GM18507 (cell line): Measurements from ENCODE around the gene PDGFB.

ENCODE experiments used
- DNase-seq: peaks from one replicate; pipeline ENCODE4 v3.0.0; 2011; ENCODE audit warnings: low read depth; ENCODE audit not compliant: insufficient read length; ENCODE audit errors: extremely low spot score
- FAIRE-seq: peaks from 2 replicates; lab custom pipeline; 2011; peaks lifted over from hg19 to GRCh38; lab: Jason Lieb, UNC

Gene PDGFB

DNA sequence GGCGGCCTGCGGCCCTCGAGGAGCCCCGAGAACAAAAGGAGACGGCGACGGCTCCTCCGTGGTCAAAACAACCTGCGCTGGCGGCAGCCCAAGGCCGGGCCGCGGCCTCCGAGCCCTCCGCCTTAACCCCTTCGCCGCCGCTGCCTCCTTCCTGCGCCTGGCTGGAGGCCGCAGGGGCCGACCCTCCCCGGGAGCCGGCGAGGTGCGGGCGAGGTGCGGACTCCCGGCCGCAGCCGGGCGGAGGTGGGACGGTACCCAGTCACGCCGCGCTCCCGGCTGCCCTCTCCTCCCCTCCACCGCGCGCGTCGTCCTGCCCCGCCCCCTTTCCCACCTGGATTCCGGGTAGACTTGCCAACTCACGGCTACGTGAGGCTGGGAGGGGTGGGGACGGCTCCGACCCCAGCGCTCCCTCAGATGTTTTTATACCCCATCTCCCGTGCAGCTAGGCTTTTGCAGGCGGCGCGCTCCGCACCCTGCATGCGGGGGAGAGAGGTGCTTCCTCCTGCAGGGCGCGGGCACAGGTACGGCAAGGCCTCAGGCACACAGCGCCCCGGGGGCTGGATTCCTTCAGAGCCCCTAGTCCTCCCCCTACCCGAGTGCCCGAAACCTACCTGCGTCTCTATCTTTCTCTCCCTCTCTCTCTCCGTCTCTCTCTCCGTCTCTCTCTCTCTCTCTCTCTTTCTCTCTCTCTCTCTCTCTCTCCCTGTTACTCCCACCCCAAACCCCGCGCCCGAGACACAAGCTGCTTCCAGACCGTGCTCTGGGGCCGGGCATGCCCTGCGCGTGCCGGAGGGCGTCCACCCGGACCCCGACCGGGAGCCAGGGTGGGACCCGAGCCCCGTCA lies 2.0 kb downstream of the PDGFB start:
- no peak for DNase-seq
- FAIRE-seq: no peak

DNA sequence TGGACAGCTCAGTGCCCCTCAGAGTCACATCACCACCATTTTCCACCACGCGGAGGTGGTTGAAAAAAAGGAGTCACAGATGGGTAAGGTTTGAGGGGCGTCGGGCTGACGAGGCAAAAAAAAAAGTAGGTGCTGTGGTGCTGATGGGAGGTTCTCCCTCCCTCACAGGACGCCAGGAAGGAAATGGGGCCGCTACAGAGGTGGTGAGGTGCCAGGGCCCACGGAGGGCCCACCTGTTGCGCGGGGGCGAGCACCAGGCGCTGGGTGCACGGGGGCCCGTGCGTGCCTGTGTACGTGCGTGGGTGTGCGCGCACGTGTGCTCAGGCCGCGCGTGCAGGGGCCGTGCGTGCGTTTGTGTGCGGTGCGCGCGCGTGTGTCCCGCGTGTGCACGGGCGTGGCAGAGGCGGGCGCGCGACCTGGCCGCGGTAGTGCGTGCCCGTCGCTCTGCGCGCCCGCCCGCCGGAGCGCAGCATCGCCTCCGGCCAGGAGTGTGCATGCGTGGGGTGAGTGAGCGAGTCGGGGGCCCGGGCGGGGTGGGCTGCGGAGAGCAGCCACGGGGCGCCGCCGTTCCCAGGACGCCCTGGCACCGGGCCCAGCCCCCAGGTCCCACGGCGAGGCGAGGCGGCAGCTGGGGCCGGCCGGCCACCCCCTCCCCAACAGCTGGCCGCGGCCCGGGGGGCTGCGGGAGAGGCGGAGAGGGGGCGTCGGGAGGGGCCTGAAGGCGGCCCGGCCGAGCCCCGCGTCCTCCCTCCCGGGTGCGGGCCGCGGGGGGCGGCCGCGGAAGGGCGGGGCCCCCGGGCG lies 2.8 kb downstream of the PDGFB start:
- no peak for DNase-seq
- peak; percentile 18 for FAIRE-seq

DNA sequence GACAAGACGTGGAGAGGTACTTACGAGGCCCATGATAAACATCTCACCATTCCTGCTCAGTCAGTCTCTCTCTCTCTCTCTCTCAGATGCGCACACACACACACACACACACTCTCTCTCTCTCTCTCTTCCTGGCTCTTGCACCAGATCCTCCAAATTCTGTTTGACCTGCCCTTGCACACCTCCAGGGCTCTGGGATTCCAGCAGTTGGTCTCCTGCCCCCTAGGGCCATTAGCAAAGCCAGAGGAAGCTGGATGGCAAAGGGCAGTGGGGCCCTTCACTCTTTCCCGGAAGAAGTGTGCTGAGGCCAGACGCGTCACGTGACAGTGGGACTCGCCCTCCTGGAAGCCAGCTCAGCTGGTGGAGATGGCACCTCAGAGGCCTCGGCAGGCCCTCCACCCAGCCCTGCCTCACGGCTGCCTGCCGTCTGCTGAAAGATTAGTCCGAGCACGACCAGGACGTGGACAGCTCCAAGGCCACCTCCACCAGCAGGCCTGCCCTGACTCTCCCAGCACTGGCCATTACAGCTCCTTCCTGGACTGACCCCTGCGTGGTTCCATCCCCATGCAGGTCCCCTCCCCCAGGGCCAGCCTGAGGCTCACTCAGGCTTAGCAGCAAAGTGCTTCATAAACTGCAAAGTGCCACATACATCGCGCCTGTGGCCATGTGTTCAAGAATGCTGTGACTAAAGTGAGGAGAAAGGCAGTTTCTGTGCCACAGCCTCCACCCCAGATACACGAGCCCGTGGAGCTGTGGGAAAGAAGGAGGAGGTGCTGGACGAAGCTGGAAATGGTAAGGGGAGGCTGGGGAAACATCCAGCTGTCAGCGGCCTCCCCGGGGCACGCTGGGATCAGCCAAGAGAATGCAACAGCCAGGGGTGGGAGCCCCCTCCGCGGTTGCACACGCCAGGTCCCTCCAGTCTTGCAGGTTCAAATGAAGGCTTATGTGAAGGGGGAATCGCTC lies 3.7 kb downstream of the PDGFB start:
- FAIRE-seq: no peak

DNA sequence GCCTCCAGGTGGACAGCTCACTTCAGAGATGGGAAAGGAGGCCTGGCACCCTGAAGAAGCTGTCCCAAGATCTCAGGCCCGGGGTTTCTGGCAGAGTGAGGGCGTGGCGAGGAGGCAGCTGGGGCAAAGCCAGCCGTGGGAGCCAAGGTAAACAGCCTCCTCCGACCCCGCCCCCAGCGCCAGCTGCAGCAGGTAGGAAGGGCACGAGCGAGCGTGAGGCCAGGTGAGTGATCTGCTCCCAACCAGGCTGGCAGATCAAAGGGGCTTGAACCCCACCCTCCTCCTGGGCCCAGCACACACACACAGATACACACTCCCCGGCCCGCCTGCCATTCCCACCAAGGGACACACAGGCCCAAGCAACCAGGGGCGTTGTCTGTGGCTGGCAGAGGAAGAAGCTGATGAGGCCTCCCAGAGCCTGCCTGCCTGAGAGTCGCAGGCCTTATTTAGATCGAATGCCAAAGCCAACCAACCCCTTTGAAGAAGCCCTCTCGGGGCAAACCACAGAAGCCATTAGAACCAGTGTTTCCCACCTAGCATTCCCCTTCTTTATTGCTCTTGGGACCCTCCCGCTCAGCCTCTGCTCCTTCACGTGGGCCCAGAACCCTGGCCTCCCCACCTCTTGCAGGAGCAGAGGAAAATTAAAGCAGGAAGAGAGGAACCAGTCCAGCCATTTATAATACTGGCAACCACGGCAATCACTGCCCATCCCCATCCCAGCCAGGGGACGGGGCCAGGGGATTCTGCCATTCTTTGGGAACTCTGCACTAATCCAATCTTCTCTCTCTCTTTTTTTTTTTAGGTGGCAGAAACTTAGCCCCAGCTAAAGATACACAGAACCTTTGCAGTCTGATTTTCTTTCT lies 5.0 kb downstream of the PDGFB start:
- FAIRE-seq (no peak), DNase-seq (no peak)

More for the DNA sequence above, 3.7 kb downstream of the PDGFB start:
- DNase-seq: no peak

DNA sequence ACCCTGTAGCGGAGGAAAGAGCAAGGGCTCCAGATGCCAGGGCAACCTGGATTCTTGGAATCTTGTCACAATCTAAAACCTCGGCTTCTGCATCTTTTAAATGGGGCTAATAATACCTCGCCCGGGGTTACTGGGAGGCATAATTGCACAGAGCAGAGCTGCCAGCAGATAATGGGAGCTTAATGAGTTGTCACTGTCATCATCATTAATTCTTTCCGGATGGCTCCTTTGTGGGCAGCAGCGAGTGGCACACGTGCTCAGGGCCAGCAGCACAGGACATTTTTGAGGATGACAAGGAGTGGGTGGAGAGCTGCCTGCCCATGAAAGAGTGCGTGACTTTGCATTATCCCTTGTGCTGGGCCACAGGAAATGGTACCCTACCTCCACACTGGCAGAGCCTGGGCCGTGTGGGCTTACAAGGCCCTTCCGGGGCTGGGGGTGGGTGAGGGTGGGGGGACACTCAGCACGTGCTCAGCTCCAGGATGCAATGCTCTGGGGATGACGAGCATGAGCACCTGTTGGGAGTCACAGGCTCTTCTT lies 5.7 kb downstream of the PDGFB start:
- FAIRE-seq: no peak
- no peak for DNase-seq

DNA sequence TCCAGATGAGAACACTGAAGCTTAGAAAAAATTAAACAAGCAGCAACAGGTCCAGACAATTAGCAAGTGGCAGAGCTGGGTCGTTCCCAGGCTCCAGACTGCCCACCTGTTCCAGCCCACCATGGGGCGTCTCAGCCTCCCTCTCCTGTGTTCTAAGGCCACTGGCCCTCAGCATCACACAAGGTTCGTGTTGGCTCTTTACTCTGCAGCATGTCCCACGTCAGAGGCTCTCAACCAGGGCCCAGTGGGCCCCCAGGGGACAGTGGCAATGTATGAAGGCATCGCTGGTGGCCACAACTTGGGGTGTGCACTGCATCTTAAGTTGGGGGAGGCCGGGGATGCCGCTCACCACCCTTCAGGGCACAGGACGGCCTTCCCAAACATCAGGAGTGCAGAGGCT lies 6.2 kb downstream of the PDGFB start:
- FAIRE-seq (no peak), DNase-seq (no peak)

DNA sequence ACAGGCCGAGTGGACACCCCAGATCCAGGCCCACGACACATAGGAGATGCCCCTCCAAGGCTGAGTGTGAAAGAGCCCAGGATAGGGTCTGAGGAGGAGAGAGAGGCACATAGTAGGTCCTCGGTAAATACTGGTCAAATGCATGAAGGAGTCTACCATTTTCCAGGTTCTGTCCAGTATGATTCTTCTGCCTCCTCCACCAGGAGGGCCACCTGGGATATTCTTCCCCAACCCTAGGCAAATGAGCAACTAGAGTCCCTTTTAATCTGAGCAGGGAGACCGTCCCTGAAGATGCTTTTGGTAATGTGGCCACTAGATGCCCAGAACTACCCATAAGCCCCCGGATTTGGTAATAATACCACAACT lies 6.7 kb downstream of the PDGFB start:
- DNase-seq: no peak
- no peak for FAIRE-seq

DNA sequence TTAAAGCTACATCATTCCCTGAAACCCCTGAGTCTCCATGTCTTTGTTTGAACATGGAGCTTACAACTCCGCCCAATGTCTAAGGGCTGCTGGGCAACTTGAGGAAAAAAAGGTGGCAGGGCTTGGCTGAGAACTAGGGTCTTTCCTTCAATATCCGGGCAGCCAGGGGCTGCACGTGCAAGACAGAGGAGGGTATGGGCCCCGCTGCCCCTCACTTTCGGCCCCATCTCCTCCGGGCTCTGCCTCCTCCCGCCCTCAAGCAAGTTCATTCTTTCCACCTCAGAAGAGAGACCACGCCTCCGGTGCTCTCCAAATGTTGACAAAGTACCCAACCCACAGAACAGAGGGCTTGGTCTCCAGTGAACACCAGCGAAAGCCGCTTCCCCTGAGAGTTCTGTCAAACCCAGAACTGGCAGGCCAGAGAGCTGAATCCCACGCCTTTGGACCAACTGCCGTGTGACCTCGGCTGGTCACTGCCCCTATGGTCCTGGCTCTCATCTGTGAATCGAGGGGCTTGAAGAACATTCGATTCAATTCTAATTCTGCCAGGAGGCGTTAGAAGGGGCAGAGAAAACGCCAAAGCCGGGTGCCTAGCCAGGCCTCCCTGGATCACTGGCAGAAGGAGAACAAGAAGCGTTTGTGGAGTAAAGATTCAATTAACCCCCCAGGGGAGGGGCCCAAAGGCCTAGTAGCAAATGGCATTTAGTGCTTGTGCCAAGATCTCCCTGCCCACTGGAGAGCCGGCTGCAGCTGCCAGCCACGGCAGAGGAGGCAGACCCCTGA lies 7.3 kb downstream of the PDGFB start:
- FAIRE-seq: peak; percentile 58

DNA sequence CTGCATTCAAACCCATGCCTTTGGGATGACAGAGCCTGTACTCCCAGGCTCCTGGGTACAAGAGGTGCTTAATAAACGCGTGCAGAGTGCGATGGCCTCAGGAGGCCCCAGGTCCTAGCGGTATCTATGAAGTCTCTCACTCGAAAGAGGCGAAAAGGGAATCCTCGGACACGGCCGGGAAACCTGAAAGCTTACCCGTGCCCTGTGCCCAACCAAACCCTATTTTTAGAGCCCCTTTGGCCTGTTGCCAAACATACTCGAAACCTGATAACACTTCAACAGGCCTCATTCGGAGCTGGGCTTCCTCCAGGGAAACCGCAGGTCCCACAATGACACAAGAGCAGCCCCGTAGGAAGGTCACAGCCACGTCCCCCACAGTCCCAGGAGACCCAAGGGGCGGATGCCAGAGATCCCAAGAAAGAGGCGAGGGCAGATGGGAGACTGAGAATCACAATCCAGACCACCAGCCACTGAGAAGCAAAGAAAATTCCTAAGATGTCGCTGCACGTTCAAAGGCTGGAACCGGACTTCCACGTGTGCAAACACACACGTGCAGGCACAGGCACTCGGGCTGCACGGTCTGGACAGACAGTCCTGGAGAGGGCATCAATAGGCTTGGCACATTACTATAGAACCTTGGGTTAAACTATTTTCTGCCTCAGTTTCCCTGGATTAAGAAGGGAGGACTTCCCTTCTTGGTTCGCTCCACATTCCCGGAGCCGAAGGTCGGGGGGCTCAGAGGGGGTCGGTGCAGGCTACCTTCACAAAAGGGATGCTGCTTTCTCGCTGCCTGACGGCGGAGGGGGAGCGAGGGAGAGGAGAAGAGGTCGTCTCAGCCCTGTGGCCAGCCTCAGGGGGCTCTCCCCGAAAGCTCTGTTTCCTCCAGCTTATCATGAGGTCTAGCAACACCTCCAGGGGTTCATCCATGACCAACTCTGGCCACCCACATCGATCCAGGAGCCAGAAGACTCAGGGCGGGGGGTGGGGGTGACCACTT lies 8.2 kb downstream of the PDGFB start:
- peak; percentile 84 for DNase-seq
- FAIRE-seq: peak; percentile 95

More for the DNA sequence above, 7.3 kb downstream of the PDGFB start:
- no peak for DNase-seq

DNA sequence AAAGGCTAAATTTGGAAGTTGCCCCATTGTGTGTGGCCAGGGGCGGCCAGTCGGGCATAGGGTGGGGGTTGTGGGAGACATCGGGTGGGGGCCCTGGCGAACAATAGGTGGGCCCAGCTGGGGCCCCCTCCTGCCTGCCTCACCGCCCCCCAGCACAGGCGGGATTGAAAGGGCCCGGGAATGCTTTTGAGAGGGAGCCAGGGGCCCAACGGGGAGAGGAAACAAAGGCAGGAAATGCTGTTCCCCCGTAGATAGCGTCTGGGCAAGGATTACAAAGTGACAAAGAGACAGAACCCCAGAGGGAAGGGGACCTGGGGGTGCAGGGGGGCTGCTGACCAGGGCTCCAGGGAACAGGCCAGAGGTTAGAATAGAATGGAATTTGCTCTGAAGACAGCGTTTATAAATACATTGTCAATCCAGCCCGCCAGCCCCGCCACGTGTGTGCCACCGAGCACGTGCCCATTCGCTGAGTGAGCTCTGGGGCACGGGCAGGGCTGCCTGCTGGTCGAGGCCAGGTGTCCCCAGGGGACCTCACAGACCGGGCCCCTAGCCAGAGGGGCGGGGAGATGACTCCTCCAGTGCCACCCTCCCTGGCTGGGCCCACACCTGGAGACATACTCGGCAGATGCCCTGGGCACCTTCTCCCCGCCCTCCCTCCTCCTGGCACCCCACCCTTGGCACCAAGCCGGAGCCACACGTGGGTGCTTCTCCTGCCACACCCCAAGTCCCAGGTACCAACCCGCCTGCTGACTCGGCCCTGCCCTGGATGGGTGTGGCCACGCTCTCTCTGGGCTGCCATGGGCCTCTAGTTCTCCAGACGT lies 9.7 kb downstream of the PDGFB start:
- DNase-seq (no peak), FAIRE-seq (no peak)

DNA sequence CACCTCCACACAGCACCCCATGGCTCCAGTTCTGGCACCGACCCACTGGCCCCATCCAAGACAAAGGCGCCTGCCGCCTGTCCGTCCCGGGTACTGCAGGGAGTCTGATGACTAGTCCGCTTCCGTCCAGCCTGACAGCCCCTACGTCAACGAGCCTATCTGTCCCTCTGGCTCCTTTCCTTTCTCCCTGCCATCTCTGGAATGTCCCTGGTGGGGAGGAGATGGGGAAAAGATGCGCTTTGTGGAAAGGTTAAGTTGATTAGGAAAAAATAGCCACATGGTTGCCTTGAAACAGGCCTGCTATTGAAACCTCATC lies 10.4 kb downstream of the PDGFB start:
- FAIRE-seq (no peak), DNase-seq (no peak)

DNA sequence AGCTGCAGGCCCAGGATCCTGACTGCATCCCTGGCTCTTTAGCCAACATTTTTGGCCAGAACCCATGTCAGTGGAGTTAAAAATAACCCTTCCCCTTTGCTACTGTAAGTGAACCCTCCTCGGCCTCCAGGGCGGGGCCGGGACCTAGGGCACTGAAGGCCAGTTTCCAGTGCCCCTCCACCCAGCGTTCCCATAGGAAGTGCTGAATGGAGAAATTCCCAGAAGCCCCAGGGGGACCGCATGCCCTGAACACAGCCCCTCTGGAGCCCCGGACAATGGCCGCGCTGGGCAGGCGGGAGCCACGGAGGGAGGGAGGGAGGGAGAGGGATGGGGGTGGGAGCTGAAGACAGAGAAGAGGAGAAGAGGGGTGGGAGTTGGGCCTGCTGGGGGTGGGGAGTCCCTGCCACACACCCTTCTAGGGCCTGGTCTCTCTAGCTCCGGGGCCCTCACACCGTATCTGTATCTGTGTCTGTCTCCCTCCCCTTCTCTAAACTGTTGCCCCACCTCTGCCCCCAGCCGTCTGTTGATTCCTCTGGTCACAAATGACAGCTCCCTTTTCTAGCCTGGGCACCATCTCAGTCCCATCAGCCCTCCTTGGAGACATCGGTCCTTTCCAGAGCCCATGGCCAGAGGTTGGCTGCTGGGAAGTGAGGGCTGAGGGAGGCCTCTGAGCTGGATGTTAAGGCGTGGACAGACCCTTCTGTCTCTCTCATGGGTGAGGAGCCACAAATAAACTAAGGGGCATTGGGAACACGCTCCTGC lies 10.9 kb downstream of the PDGFB start:
- FAIRE-seq (no peak), DNase-seq (no peak)

DNA sequence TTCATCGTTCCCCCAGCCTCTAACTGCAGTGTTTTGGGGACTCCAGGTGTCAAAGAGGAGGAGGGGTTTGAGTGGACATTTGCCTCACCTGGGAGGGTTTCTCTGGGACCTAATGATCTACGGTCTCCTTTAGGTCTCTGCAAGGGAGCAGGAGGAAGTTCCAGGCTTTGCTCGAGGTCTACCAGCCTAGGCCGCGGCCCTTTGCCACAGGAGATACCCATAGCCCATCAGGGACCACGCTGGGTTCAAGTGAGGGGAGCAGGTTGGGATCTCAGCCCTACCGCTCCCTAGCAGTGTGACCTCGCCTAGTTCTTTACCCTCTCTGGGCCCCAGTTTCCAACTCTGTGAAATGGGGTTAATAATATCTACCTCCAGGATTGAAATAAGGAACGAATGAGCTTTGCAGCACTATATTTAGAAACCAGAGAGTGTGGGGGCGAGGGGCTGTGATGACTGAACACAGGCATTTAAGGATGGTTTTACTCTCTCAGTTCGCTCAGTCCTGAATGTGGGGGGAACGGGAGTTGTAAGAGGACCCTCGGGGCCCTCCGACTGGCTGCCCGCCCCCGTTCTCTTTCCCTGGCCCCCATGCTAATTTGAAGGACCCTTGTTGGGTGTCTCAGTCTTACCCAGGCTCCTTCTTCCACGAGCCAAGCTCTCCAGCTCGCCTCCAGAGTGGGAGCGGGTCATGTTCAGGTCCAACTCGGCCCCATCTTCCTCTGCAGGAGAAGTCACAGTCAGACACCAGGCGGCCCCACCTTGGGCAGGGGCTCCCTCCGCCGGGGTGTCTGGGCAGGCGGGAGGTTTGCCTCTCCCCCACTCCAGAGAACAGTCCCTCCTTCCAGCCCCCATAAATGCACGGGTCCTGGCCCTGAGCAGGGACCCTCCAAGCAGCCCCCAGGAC lies 11.7 kb downstream of the PDGFB start:
- no peak for FAIRE-seq
- DNase-seq: no peak

DNA sequence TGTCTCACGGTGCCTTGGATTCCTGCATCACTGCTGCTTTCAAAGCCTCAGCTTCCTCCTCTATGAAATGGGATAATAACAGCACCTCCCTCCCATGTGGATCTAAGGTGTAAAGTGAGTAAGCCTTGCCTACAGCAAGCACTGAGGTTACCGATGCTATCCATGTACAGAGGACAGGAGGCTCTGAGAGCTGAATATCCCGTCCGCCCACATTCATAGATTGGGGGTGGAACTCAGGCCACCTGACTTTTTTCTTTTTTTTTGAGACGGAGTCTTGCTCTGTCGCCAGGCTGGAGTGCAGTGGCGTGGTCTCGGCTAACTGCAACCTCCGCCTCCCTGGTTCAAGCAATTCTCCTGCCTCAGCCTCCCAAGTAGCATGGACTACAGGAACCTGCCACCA lies 12.5 kb downstream of the PDGFB start:
- no peak for DNase-seq
- FAIRE-seq: no peak
